A673 (cell line): ENCODE measurements around the gene EFNA3.

ENCODE experiments used
- CTCF ChIP-seq: fragments of 300-800, 200-600 bp; sonication (generic); conservative IDR thresholded peaks from 2 replicates; pipeline ENCODE4 v1.5.1; 2017; ENCODE audit warnings: low read depth, mild to moderate bottlenecking, antibody characterized with exemption, low read length, moderate library complexity, mixed read lengths
- EZH2 ChIP-seq: fragments of 200-600 bp; sonication (generic); IDR thresholded peaks from 2 replicates; pipeline ENCODE4 v1.6.1; 2017; ENCODE audit warnings: borderline replicate concordance, low read depth, mild to moderate bottlenecking, mixed read lengths, antibody characterized with exemption, low read length; ENCODE audit not compliant: poor library complexity, severe bottlenecking

GRCh38 chr1:155110826-155111225 lies 32.2 kb downstream of the EFNA3 start:
- no peak for TF ChIP-seq EZH2
- TF ChIP-seq CTCF = no peak
